ENCODE data around the gene PDGFRB.
"Not testable (repeated sequence)": the region's sequence is repeated elsewhere in the genome, so short reads cannot be mapped to it uniquely, and the experiment has no call there.

The PDGFRB gene

GRCh38 chr5:150101023-150101422, 54.6 kb downstream of the PDGFRB start:
- no peak for DNase-seq (ENCODE audit: extremely low read depth in 1 of 2, low read depth in 1 of 2)

GRCh38 chr5:150097152-150097551, 58.5 kb downstream of the PDGFRB start:
- no peak for DNase-seq (ENCODE audit: extremely low read depth in 1 of 2, low read depth in 1 of 2)

- DNase-seq (ENCODE audit: extremely low read depth in 1 of 2, low read depth in 1 of 2) = no peak
Measured at GRCh38 chr5:150092159-150092787, 63.4 kb downstream of the PDGFRB start.

- DNase-seq (ENCODE audit: extremely low read depth in 1 of 2, low read depth in 1 of 2) = no peak
Measured at GRCh38 chr5:150085950-150086715, 69.5 kb downstream of the PDGFRB start, which contains the start of gene CSF1R. TSS of gene CSF1R (minus strand) at chr5:150086554. CDS start at chr5:150086427, 127 bp downstream.

- DNase-seq (ENCODE audit: extremely low read depth in 1 of 2, low read depth in 1 of 2) = no peak
Measured at GRCh38 chr5:150085191-150085912, 70.3 kb downstream of the PDGFRB start.

- DNase-seq (ENCODE audit: extremely low read depth in 1 of 2, low read depth in 1 of 2) = not testable (repeated sequence)
Measured at GRCh38 chr5:150084754-150085153, 70.9 kb downstream of the PDGFRB start.

GRCh38 chr5:150082889-150083288, 72.8 kb downstream of the PDGFRB start:
- no peak for DNase-seq (ENCODE audit: extremely low read depth in 1 of 2, low read depth in 1 of 2)

- DNase-seq (ENCODE audit: extremely low read depth in 1 of 2, low read depth in 1 of 2) = no peak
Measured at GRCh38 chr5:150082374-150082773, 73.3 kb downstream of the PDGFRB start.

- DNase-seq (ENCODE audit: extremely low read depth in 1 of 2, low read depth in 1 of 2) = no peak
Measured at GRCh38 chr5:150081541-150082283, 73.9 kb downstream of the PDGFRB start.

- no peak for DNase-seq (ENCODE audit: extremely low read depth in 1 of 2, low read depth in 1 of 2)
Measured at GRCh38 chr5:150080696-150081435, 74.8 kb downstream of the PDGFRB start.

- DNase-seq (ENCODE audit: extremely low read depth in 1 of 2, low read depth in 1 of 2) = no peak
Measured at GRCh38 chr5:150079909-150080461, 75.7 kb downstream of the PDGFRB start.

GRCh38 chr5:150078802-150079689, 76.6 kb downstream of the PDGFRB start:
- no peak for DNase-seq (ENCODE audit: extremely low read depth in 1 of 2, low read depth in 1 of 2)

GRCh38 chr5:150077996-150078801, 77.4 kb downstream of the PDGFRB start:
- DNase-seq (ENCODE audit: extremely low read depth in 1 of 2, low read depth in 1 of 2) = no peak

- no peak for DNase-seq (ENCODE audit: extremely low read depth in 1 of 2, low read depth in 1 of 2)
Measured at GRCh38 chr5:150077060-150077459, 78.6 kb downstream of the PDGFRB start.

- no peak for DNase-seq (ENCODE audit: extremely low read depth in 1 of 2, low read depth in 1 of 2)
Measured at GRCh38 chr5:150075806-150076205, 79.8 kb downstream of the PDGFRB start.

GRCh38 chr5:150075233-150075632, 80.4 kb downstream of the PDGFRB start:
- DNase-seq (ENCODE audit: extremely low read depth in 1 of 2, low read depth in 1 of 2) = no peak

- no peak for DNase-seq (ENCODE audit: extremely low read depth in 1 of 2, low read depth in 1 of 2)
Measured at GRCh38 chr5:150073677-150074076, 82.0 kb downstream of the PDGFRB start.

- DNase-seq (ENCODE audit: extremely low read depth in 1 of 2, low read depth in 1 of 2) = no peak
Measured at GRCh38 chr5:150073086-150073625, 82.5 kb downstream of the PDGFRB start.

All from activated CD8-positive, alpha-beta memory T cell treated with anti-CD3 and anti-CD28 coated beads for 1 hour (primary cell).